Mammary epithelial cell (primary cell): ENCODE measurements around the gene COL6A1.

Source experiments
- CTCF ChIP-seq, 2 donors: IDR thresholded peaks in 1 of 2; conservative IDR thresholded peaks in 1 of 2; 2 replicates each; pipeline ENCODE4 v1.5.1; 2011 to 2012; ENCODE audit warnings: inconsistent platforms in 2 of 2, low read length in 2 of 2, mild to moderate bottlenecking in 2 of 2, control low read depth in 1 of 2, low read depth in 1 of 2; ENCODE audit not compliant: insufficient read depth in 1 of 2; ENCODE audit errors: extremely low read depth in 1 of 2
- EZH2 ChIP-seq: IDR thresholded peaks from 2 replicates; pipeline ENCODE4 v1.6.1; 2012; ENCODE audit warnings: low read length, inconsistent platforms, borderline replicate concordance

GRCh38 chr21:46000182-46000730, 18.7 kb downstream of the COL6A1 start:
- TF ChIP-seq CTCF (conservative IDR thresholded peaks at IDR 0.05 in 1 of 2, IDR thresholded peaks at IDR 0.05 in 1 of 2; ENCODE audit: extremely low read depth in 1 of 2, insufficient read depth in 1 of 2, low read depth in 1 of 2, low read length in 2 of 2) (no peak), EZH2 (no peak)
